HK-2 (cell line): ENCODE data around the gene VSIR.
A peak's percentile ranks its signal among the peaks of the same experiment; 100 is the strongest.

Source experiments
- DNase-seq: peaks from one replicate; pipeline ENCODE4 v3.0.0-alpha.2; 2018; ENCODE audit not compliant: unreplicated experiment

Gene VSIR

DNA sequence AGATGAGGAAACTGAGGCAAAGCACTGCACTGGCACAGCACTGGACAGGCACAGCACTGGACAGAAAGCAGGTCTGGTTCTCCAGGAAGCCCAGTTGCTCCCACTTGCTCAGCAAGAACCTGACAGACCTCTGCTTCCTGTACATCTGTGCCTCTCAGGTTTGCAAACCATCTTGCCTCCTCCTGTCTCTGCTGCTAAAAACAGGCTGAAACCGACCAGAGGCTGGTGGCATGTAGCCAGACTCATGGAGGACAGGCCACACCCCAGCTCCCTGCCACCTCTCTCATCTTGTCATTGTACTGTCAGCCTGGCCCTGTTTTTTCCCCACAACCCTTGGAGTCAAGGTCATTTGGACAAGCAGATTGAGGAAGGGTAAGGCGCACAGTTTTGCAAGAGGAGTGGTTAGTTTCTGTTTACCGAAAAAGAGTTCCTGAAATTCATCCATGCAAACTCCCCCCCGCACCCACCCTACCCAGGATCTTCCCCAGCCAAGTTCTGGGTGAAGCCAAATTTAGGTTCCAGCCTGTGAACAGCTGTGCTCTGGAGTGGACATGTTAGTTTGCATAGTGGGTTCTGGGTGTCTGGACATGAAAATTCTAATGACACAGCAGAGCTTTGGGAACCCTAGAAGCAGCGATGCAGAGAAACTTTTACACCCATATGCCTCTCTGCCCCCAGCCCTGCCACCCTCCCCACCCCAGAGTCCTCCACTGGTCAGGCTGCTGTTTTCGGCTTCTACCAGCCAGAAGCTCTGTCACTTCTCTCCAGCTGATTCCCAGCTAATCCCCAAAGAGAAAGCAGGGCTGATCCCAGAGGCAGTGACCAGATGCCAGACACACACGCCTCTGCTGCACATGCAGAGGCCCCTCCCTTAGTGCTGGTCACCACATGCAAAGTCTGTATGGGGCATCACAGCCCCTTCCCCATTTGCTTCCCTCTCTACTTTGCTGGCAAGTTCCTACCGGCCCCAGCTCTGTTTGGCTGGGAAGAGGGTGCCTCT is 45.3 kb downstream of the VSIR start:
- no peak for DNase-seq

DNA sequence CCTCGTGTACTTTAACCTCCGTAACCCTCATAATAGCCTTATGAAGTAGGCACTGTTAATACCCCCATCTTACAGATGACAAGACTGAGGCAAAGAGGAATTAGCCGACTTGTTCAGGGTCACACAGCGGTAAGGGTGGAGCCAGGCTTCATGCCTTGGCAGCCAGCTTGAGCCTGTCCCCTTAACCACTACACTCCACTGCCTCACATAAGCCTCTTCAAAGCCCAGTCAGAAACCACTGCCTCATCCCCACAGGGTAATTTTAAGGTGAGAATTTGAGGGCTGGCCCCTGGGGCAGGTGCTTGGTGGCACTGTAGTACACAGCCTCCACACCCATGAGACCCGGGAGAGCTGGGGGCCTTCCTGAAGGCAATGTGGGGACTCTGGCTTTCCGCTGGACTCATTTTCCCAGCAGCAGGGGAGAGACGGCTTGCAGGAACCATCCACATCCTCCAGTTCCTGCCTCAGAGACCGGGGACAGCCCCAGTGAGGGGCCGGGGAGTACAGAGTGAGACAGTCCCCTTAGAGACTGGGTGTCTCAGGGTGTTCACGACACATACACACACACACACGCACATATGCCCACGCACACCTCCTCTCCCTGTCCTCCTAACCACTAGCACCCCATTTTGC is 46.1 kb downstream of the VSIR start:
- no peak for DNase-seq

DNA sequence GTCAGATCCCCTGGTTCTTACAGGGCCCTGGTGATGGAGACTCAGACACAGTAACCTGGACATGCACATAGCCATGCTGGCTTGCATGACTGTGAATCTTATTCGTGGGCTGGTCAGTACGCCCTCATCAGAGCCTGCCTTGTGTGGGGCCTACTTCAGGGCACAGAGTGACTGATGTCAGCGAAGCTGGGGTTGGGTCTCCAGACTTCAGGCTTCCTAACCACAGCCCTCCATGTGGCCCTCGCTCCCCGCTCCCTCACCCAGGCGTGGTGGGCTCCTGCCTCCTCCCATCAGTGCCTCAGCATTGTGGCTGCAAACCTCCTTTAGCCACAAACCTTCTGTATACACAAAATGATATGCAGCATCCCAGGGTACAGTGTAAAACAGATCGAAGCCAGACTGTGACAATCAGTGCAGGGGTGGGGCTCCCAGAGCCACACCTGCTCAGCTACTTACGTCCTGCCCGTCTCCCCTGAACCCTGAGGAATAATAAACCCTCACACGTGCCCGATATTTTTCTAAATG is 46.7 kb downstream of the VSIR start:
- no peak for DNase-seq

DNA sequence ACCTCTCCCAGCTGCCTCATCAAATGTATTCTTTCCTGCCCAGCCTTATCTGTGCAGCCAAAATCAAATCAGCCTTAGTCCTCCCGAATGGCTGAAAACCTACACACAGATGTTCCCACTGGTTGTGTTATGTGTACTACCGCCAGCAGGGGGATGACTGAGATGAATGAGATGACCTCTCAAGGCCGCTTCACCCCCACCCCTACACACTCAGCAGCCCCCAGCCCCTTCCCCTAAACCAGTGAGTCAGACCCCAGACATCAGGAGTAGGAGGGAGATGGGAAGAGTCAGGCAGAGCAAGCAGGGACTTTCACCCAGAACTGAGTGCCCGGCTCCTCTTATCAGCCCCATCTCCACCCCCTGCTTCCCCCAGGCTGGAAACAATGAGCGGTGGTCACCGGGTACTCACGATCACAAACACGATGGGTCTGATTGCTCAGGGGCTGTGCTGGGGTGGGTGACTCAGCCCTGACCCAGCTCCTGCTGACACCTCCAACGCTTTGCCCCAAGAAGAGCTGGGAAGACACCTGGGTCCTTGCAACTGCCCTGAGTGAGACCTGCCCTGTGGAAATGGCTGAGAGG is 47.2 kb downstream of the VSIR start:
- DNase-seq = peak; percentile 19

DNA sequence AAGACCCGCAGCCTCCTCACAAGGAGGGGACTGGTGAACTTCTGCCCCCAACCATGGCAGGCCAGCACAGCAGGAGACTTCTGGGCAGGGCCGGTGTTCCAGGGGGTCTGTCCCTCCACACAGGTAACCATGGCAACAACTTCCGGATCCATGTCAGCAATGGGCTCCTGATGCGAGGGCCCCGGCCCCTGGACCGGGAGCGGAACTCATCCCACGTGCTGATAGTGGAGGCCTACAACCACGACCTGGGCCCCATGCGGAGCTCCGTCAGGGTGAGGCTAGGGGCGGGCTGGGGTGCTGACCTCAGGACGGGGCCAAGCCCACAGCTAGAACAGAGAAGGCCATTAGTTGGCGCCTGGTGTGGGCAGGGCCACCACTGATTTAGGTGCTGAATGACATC is 48.1 kb downstream of the VSIR start:
- no peak for DNase-seq

DNA sequence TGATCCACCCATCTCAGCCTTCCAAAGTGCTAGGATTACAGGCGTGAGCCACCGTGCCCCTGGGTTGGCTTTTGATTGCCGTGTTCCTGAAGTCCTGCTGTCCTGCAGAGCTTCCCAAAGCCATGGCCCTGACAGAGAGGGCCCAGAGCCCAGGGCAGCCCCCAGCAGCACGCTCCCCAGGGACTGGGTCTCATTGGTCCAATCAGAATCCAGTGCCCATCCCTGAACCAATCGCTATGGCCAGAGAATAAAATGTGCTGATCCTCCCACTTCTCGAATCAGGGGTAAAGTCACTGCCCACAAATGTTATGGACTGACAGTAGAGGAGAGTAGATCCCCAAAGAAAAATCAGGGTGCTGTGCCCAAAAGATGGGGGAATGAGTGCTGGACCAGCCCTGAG is 48.8 kb downstream of the VSIR start:
- DNase-seq = no peak

DNA sequence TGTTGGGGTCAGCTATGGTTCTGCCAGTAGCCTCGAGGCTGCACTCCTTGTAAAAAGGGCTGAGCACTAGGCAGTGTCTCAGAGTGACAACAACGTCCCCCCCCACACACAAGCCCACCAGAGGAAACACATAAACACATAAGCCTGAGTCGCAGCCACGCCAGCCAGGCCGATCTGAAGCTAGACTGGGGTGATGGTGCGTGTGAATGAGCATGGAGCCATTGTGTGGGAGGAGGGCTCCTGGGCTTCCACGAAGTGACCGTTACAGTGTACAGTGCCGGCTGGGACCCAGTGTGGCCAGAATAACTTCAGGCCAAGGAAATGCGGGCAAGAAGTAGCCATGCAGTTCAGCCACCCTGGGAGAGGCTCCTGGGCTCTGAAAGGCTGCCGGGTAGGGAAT is 50.0 kb downstream of the VSIR start:
- DNase-seq = no peak

DNA sequence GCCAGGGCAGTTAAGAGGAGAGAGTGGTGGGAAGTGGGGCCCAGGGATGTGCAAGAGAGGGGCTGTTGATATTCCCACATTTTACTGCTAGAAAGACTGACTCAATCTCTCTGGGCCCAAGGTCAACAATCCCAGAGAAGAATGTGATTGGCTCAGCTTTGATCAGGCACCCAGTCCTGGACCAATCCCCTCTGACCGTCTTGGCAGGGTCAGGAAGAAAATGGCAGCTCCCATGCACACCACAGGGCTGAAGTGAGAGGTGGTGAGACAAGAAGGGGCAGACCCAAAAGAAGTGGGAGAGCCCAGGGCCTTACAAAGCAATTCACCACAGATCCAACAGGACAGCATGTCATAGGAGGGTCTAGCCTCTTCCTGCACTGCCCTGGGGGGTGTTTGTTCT is 50.5 kb downstream of the VSIR start:
- no peak for DNase-seq

DNA sequence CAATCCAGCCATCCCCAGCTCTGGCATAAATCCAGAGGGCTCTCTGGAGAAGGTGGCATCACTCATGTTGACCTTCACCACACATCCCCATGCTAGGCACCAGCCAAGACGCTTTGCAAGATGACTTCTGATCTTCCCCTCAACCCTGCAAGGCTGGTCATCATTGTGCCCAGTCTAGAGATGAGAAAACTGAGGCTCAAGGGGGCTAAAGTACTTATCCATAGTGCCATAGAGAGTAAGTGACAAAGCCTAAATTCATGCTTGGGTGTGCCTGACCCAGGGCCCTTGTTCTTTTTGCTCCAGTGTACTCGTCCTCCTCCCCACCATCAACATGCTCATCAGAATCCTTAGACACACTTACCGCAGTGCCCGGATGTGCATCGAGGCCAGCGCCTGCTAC is 52.0 kb downstream of the VSIR start:
- DNase-seq = no peak

DNA sequence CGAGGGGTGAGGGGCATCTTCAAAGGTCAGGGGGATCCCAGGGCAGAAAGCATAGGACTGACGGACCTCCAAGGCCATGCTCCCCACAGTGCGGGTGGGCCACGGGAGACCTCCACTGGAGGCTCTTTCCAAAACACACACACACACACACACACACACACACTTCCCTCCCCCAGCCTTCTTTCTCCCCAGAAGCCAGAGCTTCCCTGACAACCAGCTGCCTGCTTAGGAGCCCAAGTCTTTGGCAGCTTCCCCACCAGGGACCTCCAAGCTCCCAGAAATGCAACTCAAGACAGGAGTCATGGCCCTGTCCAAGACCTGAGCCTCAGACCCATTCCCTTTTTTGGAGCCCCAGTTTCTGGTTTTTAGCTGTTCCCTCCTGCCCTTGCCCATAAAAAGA is 53.0 kb downstream of the VSIR start:
- no peak for DNase-seq

DNA sequence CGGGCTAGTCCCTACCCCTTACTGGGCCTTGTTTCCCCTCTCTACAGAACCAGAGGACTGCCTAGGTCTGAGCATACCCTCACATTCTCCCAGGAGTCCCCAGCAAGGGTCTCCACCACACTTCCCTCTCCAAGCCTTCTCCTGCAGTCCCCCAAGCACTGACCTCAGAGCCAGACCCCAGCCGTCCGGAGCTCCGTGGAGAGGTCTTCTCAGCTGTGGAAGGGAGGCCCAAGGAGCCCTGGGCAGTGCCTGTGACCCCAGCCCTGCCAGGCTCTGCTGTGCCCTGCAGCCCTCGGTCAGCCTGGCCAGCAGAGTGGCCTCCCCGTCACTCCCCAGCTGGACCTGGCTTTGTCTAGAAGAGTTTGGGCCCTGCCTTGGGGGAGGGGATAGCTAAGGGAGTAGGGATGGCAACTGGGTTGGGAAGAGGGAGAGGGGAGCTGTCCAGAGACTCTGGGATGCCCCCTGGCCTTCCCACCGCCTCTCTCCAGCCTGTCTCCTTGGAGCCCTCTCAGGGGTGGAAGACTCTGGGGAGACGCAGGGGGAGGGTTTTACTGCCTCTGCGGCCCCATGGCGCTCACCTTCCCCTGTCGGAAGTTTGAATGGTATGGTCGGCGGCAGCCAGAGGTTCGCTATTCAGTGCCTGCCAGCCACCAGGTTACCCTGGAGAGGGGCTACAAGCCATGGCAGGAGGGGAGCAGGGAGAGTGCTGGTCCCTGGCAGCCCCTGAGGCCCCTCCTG is 53.7 kb downstream of the VSIR start, which contains the start of gene C10orf105:
C10orf105 (minus strand) TSS at position 315 of the 738 bp plus-strand sequence. CDS start 3,441 bp downstream, outside the sequence.
- no peak for DNase-seq

DNA sequence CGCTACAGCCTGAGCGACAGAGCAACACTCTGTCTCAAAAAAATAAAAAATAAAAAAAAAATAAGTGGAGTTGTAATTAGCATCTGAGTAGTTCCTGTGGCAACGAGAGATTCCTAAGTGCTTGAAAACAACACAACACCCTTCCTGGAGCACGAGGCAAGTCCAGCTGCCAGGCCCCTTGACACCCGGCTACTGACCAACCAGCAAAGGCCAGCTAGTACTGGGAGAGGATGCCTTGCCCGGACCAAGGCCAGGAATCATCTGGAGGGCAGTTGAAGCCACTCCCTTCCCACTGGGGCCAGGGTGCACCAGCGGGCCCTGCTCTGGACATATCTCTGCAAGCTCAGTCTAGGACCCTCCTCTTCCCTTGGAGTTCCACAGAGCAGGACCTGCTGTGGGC is 54.3 kb downstream of the VSIR start:
- DNase-seq = no peak

DNA sequence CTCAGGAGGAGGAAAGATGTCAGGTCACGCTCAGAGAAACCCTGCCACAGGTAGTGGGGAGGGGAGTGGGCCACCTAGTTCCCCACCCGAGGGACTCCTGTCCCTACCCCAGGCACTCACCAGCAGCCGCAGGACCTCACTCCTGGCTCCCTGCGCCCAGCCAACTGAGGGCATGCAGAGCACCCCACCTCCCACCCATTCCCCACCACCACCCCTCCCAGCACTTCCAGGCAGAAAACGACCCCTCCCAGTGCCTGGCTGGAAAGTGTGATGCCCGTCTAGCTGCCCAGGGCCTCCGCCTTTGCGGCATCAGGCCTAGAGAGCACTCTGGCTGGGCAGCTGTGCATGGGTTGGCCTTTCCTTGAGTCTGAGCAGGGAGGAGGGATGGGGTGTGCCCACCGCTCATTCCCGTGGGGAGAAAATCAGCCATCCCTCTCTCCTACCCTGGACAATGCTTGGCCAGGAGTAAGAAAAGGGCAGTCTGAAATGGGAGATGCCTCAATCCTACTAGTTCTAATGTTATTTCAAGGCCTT is 55.1 kb downstream of the VSIR start:
- DNase-seq = no peak

DNA sequence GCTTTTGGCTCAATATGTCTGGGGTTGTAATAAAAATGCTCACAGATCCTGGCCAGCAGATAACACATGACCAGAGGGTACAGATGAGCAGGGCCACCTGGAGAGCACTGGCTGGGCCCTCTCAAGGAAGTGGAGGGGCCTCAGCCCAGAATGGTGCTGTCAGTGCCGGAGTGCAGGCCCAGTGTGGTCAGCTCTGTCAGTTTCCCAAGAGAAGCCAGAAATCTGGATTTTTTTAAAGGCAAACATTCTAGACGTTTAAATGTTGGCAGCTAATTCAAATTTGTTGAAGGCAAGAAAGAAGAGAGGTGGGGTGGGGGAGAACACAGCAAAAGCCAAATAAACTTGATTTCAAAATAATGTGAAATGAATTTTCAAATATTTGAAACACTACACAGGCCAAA is 55.8 kb downstream of the VSIR start:
- no peak for DNase-seq

DNA sequence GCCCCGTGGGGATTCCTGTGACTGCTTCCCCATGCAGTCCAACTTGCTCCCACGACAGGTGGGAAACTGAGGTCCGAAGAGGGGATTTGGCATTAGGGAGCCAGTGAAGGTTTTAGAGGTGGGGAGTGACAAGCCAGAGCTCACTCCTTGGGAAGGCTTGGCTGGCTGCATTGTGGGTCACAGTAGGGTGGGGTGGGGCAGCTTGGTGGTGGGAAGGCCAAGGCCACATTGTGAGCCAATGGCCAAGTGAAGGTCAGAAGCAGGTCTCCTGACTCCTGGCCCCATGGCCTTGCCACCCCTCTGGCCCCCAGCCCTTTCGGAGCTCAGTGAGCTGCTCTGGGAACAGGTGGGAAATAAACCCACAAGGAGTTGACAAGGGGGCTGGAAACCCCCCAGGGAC is 56.3 kb downstream of the VSIR start:
- DNase-seq = no peak

DNA sequence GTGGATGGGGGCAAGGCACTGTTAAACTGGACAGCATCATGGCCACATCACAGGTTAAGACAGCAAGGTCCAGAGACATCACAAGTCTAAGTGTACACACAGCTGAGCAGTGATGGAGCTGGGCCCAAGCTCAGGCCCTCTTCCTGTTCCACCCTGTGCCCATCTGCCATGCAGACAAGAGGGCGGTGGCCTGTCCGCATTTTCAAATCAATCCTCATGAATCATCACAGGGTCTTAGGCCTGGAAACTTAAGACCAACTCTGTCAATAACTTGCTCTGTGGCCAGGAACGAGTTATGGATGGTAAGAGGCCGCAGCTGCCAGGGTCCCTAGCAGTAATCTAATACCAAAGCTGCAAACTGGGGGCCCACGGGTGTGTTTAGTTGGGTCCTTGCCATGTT is 56.9 kb downstream of the VSIR start:
- DNase-seq = no peak

DNA sequence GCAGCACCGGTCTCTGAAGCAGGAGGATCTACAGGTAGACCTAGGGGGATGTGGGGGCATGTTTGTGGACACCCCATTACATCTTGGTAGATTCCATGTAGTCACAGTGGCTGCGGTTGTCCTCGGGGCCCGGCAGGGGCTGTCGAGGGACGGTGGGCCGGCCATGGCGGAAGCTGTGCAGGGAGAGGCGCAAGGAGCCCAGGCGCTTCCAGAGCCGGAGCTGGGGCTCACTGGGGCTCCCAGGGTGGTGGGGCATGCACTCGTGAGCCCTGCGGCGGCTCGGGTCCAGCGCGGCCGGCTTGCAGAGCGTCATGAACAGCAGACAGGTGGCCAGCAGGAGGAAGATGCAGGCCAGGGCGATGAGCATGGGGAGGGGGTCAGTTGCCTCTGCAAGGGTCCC is 57.5 kb downstream of the VSIR start:
- DNase-seq = no peak

DNA sequence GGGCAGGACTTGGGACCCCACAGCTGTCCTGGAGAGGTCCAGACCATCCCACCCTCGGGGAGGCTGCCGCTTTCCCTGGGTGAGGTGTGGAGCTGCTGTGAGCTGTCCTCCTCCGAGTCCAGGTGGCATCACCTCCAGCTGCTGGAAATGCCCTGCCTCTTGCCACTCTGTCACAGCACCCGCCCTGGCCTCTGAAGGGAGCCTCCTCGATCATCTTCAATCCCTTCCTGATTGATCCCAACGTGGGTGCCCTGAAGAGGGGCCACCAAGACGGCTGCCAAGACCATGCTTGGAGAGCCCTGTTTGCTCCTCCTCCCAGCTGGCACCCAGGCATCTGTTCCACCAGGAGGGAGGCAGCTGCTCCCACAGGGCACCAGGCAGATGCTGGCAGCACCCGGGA is 58.3 kb downstream of the VSIR start:
- DNase-seq = no peak

DNA sequence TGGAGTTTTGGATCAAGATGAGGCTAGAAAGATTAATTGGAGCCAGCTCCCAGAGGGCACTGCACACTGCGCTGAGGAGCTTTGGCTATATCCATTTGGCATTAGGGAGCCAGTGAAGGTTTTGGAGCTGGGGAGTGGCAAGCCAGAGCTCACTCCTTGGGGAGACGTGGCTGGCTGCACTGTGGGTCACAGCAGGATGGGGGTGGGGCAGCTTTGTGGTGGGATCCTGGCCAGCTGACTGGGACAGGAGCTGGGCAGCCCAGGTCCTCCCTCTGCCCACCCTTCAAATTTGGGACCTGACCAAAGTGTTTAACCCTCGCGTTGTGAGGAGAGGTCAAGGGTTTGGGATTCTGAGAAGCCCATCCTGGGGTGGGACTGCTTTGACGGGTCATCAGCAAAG is 58.7 kb downstream of the VSIR start:
- no peak for DNase-seq

DNA sequence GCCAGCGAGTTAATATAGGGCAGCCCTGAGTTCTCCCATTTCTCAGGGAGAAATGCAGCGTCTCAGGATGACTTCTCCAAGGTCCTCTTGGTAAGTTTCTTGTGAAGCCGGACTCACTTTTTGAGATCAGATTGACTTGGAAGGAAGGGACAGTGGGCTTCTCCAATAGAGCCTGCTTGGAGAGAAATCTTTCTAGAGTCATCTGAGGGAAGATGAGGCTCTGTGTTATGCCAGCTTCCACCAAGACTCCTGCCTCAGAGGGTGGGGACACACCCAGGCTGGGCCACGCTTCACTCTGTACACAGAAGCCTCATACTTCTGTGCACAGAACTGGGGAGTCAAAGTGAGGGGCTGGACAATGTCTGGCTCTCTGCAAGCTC is 59.3 kb downstream of the VSIR start:
- no peak for DNase-seq

DNA sequence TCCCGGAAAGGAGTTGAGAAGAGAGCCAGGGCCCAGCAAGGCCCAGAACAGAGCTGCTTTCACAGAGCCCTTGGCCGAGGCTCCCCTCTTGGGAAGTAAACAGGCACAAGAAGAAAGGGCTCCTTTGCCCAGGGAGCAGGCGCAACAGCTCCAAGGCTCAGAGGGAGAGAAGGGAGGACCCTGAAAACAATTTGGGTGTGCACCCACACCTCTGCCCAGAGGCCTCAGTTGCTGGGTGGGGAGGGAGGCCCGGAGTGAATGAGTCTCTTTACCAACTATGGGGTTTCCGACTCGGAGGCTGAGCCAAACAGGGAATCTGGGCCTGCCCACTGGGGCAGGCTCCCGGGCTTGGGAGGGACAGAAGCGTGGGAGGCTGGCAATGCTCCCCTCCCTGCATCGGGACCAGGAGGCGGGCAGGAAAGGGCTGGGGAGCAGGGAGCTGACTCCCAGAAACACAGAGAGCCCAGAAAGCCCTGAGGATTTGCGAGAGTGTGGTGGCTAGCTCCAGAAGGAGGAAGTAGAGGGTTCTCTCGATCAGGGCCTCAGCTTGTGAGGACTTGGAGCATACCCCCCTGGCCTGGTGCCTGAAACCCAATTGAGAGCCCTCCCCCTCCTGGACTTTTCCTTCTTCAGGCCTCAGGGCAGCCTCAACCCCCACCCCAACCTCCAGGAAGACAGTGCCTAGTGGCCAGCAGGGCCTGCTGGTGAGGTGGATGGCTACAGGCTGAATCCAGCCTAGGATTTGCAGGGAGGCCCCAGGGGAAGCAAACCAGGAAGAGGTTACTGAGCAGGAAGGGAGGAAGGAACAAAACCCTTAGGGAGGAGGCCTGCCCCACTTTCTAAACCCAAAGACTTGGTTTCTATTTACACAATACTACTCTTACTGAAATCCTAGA is 59.9 kb downstream of the VSIR start:
- peak; percentile 12 for DNase-seq
